K562 (cell line): ENCODE data around the gene SFI1. TPM values are rescaled to one million over a fixed set of nuclear protein-coding genes. Genes with fewer than 3 reads are reported as not detected.

Experiments used
- BHLHE40 ChIP-seq: IDR thresholded peaks from 2 replicates; pipeline ENCODE4 v1.6.1; 2011; ENCODE audit warnings: low read length, improper control_type of control experiment
- CBX1 ChIP-seq: sonication (generic); IDR thresholded peaks from 2 replicates; pipeline ENCODE4 v1.6.1; 2016; ENCODE audit warnings: antibody characterized with exemption, low read depth, mild to moderate bottlenecking
- CHD7 ChIP-seq: fragments of 200-600 bp; sonication (generic); IDR thresholded peaks from one replicate; pipeline ENCODE4 v1.6.1; 2012; ENCODE audit warnings: mild to moderate bottlenecking, low read depth, low read length, inconsistent platforms
- MTA3 ChIP-seq: fragments of 450-650 bp; formaldehyde crosslinking; IDR thresholded peaks from 2 replicates; pipeline ENCODE4 v1.6.1; 2017; ENCODE audit warnings: mild to moderate bottlenecking, borderline replicate concordance
- NFYB ChIP-seq: IDR thresholded peaks from 2 replicates; pipeline ENCODE4 v1.6.1; 2011; ENCODE audit warnings: mild to moderate bottlenecking, moderate library complexity; ENCODE audit not compliant: insufficient read length; ENCODE audit errors: extremely low read depth
- NR2F6 ChIP-seq: fragments of 450-650 bp; formaldehyde crosslinking; IDR thresholded peaks from 2 replicates; pipeline ENCODE4 v1.4.0; 2020; ENCODE audit warnings: mild to moderate bottlenecking
- POLR3G ChIP-seq: IDR thresholded peaks from 2 replicates; pipeline ENCODE4 v1.6.1; 2011; ENCODE audit not compliant: insufficient read length, insufficient replicate concordance; ENCODE audit errors: extremely low read depth
- SFPQ ChIP-seq: fragments of 200-400 bp; formaldehyde crosslinking; IDR thresholded peaks from 2 replicates; pipeline ENCODE4 v1.6.1; 2017; ENCODE audit warnings: mild to moderate bottlenecking, low read depth, low read length, moderate library complexity
- SNAPC5 ChIP-seq: fragments of 250-450 bp; sonication (Bioruptor Pico); IDR thresholded peaks from 2 replicates; pipeline ENCODE4 v1.8.0; 2021; ENCODE audit warnings: moderate library complexity, mild to moderate bottlenecking, inconsistent platforms
- ZEB2 ChIP-seq: fragments of 450-650 bp; IDR thresholded peaks from 2 replicates; pipeline ENCODE4 v1.6.1; 2016
- ZKSCAN3 ChIP-seq: fragments of 250-450 bp; sonication (Bioruptor Pico); IDR thresholded peaks from 2 replicates; pipeline ENCODE4 v1.4.0; 2020
- ZNF639 ChIP-seq, 2 experiments: fragments of 200-800 bp in 1 of 2; sonication (Bioruptor generic) in 1 of 2; sonication (generic) in 1 of 2; formaldehyde crosslinking in 1 of 2; IDR thresholded peaks in 1 of 2; conservative IDR thresholded peaks in 1 of 2; 2 replicates each; pipeline versions ENCODE4 v1.5.0 to v1.6.1; 2016 to 2020; ENCODE audit warnings: missing compliant biosample characterization in 1 of 2, missing genetic modification characterization in 1 of 2, missing genetic modification reagents in 1 of 2
- polyA plus RNA-seq, 8 experiments: library from polyadenylated mRNA; depleted of rRNA in 4 of 8; stranded (reverse) in 5 of 8; unstranded in 3 of 8; fragments of >200 nt; fragmentation: Nextera tagmentation in 2 of 8; fragmentation: Illumina TruSeq in 1 of 8; extraction: Ambion mirVana in 2 of 8; extraction: Trizol in 1 of 8; gene quantifications; 2 replicates each; pipeline versions ENCODE4 v1.2.1 to v1.2.3, GENCODE V29; 2011 to 2014; ENCODE audit warnings: inconsistent platforms in 1 of 8, missing spikeins in 1 of 8
- total RNA-seq, 7 experiments: library from RNA; depleted of rRNA in 6 of 7; stranded (reverse); fragments of >200 nt in 6 of 7; fragmentation: Illumina TruSeq in 2 of 7; extraction: Trizol in 2 of 7; gene quantifications; 2 replicates each; pipeline versions ENCODE4 v1.2.1 to v1.2.3, GENCODE V29; 2011 to 2021; ENCODE audit warnings: low replicate concordance in 1 of 7

SFI1 gene
- total and polyA plus RNA-seq, 9 of the 15 experiments (the other 6 are each of a cell fraction or from before 2014, with no cell fraction given), result 3.0 to 25.6 (median 14.1) TPM

- TF ChIP-seq CHD7 (no peak), MTA3 (peak; percentile 61; the same call in 1 of the 2 replicates), POLR3G (no peak), CBX1 (no peak), ZNF639 (CRISPR knock-in tag; conservative IDR thresholded peaks at IDR 0.05 in 1 of 2, IDR thresholded peaks at IDR 0.05 in 1 of 2) (no peak), SNAPC5 (CRISPR knock-in tag) (no peak), ZKSCAN3 (CRISPR knock-in tag) (no peak), ZEB2 (no peak), NR2F6 (no peak), BHLHE40 (peak; percentile 54), NFYB (no peak), SFPQ (no peak)
Observed at GRCh38 chr22:31496007-31496734, at the start of gene SFI1 (continued).
